ENCODE results near the gene ZNF76. TPM values are rescaled to one million over a fixed set of nuclear protein-coding genes. Genes with fewer than 3 reads are reported as not detected.

The ZNF76 gene
- total and polyA plus RNA-seq, 9 of the 15 experiments (the other 6 are each of a cell fraction or from before 2014, with no cell fraction given), result 1.2 to 17.8 (median 10.7) TPM

GRCh38 chr6:35259948-35260590 is 534 bp downstream of the ZNF76 start (continued):
- TF ChIP-seq SRF (CRISPR knock-in tag; IDR thresholded peaks at IDR 0.05), result peak in 1 of 2 experiments; percentile 46; a peak in 1 of 4 replicates
- no peak for TF ChIP-seq GATA2 (CRISPR knock-in tag; IDR thresholded peaks at IDR 0.05)
- peak; percentile 62; the same call in 1 of the 2 replicates for TF ChIP-seq JUND (IDR thresholded peaks at IDR 0.05; ENCODE audit: borderline replicate concordance, low read depth, low read length)
- 0 out of 3 replicates have a peak, but pooled peaks have one; percentile 31 for TF ChIP-seq JUND (tag; IDR thresholded peaks at IDR 0.05; ENCODE audit: borderline replicate concordance, low read depth, low read length)
- no peak for TF ChIP-seq PTBP1 (IDR thresholded peaks at IDR 0.05; ENCODE audit: low read depth, low read length)
- 0 out of 2 replicates have a peak, but pooled peaks have one; percentile 38 for TF ChIP-seq KHSRP (IDR thresholded peaks at IDR 0.05)
- no peak for TF ChIP-seq NRF1 (conservative IDR thresholded peaks at IDR 0.05 in 1 of 2, IDR thresholded peaks at IDR 0.05 in 1 of 2)
- no peak for TF ChIP-seq KAT7 (CRISPR knock-in tag; IDR thresholded peaks at IDR 0.05; ENCODE audit: borderline replicate concordance)
- TF ChIP-seq SNAPC5 (CRISPR knock-in tag; IDR thresholded peaks at IDR 0.05), result no peak
- TF ChIP-seq ZNF197 (CRISPR knock-in tag; IDR thresholded peaks at IDR 0.05; ENCODE audit: low read depth), result peak; percentile 43; the same call in 1 of the 2 replicates
- peak; percentile 67; the same call in 1 of the 2 replicates for TF ChIP-seq SMARCA5 (IDR thresholded peaks at IDR 0.05)
- TF ChIP-seq ELF1 (tag; IDR thresholded peaks at IDR 0.05), result peak; percentile 70; the same call in 1 of the 2 replicates
- TF ChIP-seq TEAD1 (CRISPR knock-in tag; IDR thresholded peaks at IDR 0.05), result 0 out of 4 replicates have a peak, but pooled peaks of 1 of the 2 experiments have one; percentile 31
- TF ChIP-seq GTF2E2 (tag; IDR thresholded peaks at IDR 0.05), result peak; percentile 73; the same call in 1 of the 2 replicates
- TF ChIP-seq FUS (optimal IDR thresholded peaks at IDR 0.05; ENCODE audit: low read depth, low read length), result no peak
- TF ChIP-seq PHTF2 (CRISPR knock-in tag; IDR thresholded peaks at IDR 0.05), result no peak
- TF ChIP-seq FOXK2 (conservative IDR thresholded peaks at IDR 0.05 in 1 of 2, IDR thresholded peaks at IDR 0.05 in 1 of 2; ENCODE audit: low read depth in 2 of 2), result peak; percentile 62 to 80; a peak in 3 of 4 replicates
- no peak for TF ChIP-seq ZSCAN32 (CRISPR knock-in tag; IDR thresholded peaks at IDR 0.05)
- TF ChIP-seq FOXK1 (CRISPR knock-in tag; IDR thresholded peaks at IDR 0.05; ENCODE audit: borderline replicate concordance), result peak; percentile 81; the same call in 1 of the 2 replicates
- TF ChIP-seq FOXA3 (CRISPR knock-in tag; conservative IDR thresholded peaks at IDR 0.05 in 1 of 2, IDR thresholded peaks at IDR 0.05 in 1 of 2), result peak in 1 of 2 experiments; percentile 47; a peak in 2 of 4 replicates
- peak; percentile 74 to 77; a peak in 3 of 4 replicates for TF ChIP-seq MLLT1 (IDR thresholded peaks at IDR 0.05)
- peak; percentile 33; the same call in 1 of the 2 replicates for TF ChIP-seq USF2 (CRISPR knock-in tag; IDR thresholded peaks at IDR 0.05)
- no peak for TF ChIP-seq TGIF2 (CRISPR knock-in tag; IDR thresholded peaks at IDR 0.05)
- TF ChIP-seq ZBTB49 (CRISPR knock-in tag; IDR thresholded peaks at IDR 0.05; ENCODE audit: borderline replicate concordance), result no peak

All from K562 (cell line).